Thyroid gland (tissue), 4 donors: Measurements from ENCODE around the gene ADGRD1. TPM values are rescaled to one million over a fixed set of nuclear protein-coding genes. Genes with fewer than 3 reads are reported as not detected.

Source experiments
- DNase-seq, 2 donors: peaks; one replicate each; pipeline ENCODE4 v3.0.0-alpha.2; 2019
- H3K27ac ChIP-seq, 3 donors: fragments of 200-600 bp; sonication (generic); 1 replicate in 2 of 3; 2 replicates in 1 of 3; pipeline ENCODE4 v1.5.1; 2016 to 2019; ENCODE audit warnings: mild to moderate bottlenecking in 1 of 3, moderate library complexity in 1 of 3
- H3K27me3 ChIP-seq: fragments of 200-600 bp; sonication (generic); one replicate; pipeline ENCODE4 v1.5.1; 2019
- H3K36me3 ChIP-seq, 2 donors: fragments of 200-600 bp; sonication (generic); one replicate each; pipeline ENCODE4 v1.5.1; 2016 to 2019
- H3K4me1 ChIP-seq, 2 donors: fragments of 200-600 bp; sonication (generic); one replicate each; pipeline ENCODE4 v1.5.1; 2017 to 2019
- H3K4me3 ChIP-seq, 3 donors: fragments of 200-600 bp; sonication (generic); replicated peaks in 1 of 3; 1 replicate in 2 of 3; 2 replicates in 1 of 3; pipeline ENCODE4 v1.5.1; 2016; ENCODE audit warnings: mild to moderate bottlenecking in 1 of 3
- H3K9me3 ChIP-seq: fragments of 200-600 bp; sonication (generic); one replicate; pipeline ENCODE4 v1.5.1; 2017
- POLR2A ChIP-seq, 2 donors: fragments of 450-650 bp; IDR thresholded peaks; one replicate each; pipeline ENCODE4 v1.6.1; 2017; ENCODE audit warnings: antibody characterized with exemption in 2 of 2, mild to moderate bottlenecking in 2 of 2, moderate library complexity in 1 of 2
- WGBS, 2 donors: methylation state at CpG; one replicate each; pipeline ENCODE4 v1.1.5; 2017; 5-methylcytosine and 5-hydroxymethylcytosine counted together
- intact Hi-C: fragments of 100-400 bp; cut with DNase I; formaldehyde crosslinking; loops from one replicate; pipeline ENCODE4 v1.15.1; 2023
- total RNA-seq, 4 donors: library from RNA; depleted of rRNA; stranded (reverse); fragments of >200 nt; gene quantifications; one replicate each; pipeline ENCODE4 v1.2.3, GENCODE V29; 2016
- TF ChIP-seq, protein P1 (sequence below), 6 experiments: fragments of 200-600 bp in 3 of 6; fragments of 450-650 bp in 3 of 6; sonication (generic) in 3 of 6; IDR thresholded peaks; one replicate each; pipeline ENCODE4 v1.5.1; 2016 to 2019; ENCODE audit warnings: antibody characterized with exemption in 6 of 6, mild to moderate bottlenecking in 2 of 6, inconsistent platforms in 1 of 6, moderate library complexity in 1 of 6

ADGRD1 gene
- total RNA-seq, 4 donors from 2014 or later = 14.1 to 44.3 (median 24.7) TPM

DNA sequence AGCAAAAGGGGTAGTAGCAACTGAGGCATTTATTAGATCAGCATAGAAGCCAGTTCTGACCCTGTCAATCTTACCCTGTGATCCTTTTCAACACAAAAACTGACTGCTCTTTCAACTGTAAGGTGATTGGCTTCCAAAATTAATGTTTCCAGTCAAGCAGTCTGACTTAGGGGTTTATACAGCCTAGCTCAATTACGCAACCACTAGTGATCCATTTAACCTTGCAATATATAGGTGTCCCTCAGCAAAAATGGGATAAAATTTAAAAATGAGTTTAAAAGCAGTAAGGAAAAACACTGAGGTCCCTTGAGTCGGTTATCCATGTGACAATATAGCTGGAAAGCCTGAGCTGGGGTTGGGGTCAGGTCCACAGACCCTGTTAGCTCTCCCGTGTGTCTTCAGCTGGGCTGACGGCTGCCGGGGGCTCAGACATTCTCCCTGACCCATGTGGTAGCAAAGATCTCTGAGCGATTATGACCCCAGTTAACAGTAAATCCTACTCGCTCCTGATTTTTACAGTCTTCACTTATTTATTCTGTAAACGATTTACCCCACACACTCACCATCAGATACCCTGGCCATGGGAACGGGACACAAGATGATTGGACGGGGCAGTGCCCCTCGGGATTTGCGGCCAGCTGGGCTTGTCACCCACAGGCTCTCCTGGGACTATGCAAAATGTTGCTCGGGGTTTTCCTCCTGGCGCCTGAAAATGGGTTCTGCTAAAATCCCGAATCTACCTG is 16.6 kb downstream of the ADGRD1 start:
- H3K27me3 ChIP-seq = no peaks in the 10 kb centered on the region
- no peaks in the 10 kb centered on the region for H3K9me3 ChIP-seq
- H3K4me3 ChIP-seq = no peak overlapping the region
- H3K36me3 ChIP-seq = no peaks in the 10 kb centered on the region
- no peaks in the 10 kb centered on the region for H3K4me1 ChIP-seq
- no peak for DNase-seq
- no peak overlapping the region for H3K27ac ChIP-seq
- TF ChIP-seq, protein P1, sequence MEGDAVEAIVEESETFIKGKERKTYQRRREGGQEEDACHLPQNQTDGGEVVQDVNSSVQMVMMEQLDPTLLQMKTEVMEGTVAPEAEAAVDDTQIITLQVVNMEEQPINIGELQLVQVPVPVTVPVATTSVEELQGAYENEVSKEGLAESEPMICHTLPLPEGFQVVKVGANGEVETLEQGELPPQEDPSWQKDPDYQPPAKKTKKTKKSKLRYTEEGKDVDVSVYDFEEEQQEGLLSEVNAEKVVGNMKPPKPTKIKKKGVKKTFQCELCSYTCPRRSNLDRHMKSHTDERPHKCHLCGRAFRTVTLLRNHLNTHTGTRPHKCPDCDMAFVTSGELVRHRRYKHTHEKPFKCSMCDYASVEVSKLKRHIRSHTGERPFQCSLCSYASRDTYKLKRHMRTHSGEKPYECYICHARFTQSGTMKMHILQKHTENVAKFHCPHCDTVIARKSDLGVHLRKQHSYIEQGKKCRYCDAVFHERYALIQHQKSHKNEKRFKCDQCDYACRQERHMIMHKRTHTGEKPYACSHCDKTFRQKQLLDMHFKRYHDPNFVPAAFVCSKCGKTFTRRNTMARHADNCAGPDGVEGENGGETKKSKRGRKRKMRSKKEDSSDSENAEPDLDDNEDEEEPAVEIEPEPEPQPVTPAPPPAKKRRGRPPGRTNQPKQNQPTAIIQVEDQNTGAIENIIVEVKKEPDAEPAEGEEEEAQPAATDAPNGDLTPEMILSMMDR (IDR thresholded peaks at IDR 0.05) = no peak
- no peak for TF ChIP-seq POLR2A (IDR thresholded peaks at IDR 0.05)
- intact Hi-C loops = no loop called here
- 74 to 77% methylated on average over 14 to 15 of the region's 15 CpGs for WGBS, 2 donors

DNA sequence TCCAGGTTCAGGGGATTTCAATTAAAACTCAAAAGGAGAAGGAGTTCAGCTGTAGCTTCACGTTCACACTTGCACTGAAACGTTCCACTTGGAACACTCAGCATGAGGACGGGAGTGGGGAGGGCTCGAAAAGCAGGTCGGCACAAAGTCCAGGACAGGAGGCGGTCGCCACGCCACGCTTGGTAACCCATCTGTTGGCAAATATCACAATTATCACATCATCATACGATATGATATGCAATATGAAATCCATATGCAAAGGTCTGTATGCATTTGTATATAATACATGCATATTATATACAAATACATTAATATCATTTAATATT is 17.2 kb downstream of the ADGRD1 start:
- H3K36me3 ChIP-seq = no peaks in the 10 kb centered on the region
- WGBS, 2 donors = 91 to 95% methylated on average over 10 of the region's 10 CpGs
- H3K27ac ChIP-seq = no peak overlapping the region
- TF ChIP-seq POLR2A (IDR thresholded peaks at IDR 0.05) = no peak
- TF ChIP-seq, protein P1 (IDR thresholded peaks at IDR 0.05) = no peak
- no peaks in the 10 kb centered on the region for H3K27me3 ChIP-seq
- no peak for DNase-seq
- intact Hi-C loops = no loop called here
- no peaks in the 10 kb centered on the region for H3K9me3 ChIP-seq
- no peak overlapping the region for H3K4me3 ChIP-seq
- no peaks in the 10 kb centered on the region for H3K4me1 ChIP-seq

DNA sequence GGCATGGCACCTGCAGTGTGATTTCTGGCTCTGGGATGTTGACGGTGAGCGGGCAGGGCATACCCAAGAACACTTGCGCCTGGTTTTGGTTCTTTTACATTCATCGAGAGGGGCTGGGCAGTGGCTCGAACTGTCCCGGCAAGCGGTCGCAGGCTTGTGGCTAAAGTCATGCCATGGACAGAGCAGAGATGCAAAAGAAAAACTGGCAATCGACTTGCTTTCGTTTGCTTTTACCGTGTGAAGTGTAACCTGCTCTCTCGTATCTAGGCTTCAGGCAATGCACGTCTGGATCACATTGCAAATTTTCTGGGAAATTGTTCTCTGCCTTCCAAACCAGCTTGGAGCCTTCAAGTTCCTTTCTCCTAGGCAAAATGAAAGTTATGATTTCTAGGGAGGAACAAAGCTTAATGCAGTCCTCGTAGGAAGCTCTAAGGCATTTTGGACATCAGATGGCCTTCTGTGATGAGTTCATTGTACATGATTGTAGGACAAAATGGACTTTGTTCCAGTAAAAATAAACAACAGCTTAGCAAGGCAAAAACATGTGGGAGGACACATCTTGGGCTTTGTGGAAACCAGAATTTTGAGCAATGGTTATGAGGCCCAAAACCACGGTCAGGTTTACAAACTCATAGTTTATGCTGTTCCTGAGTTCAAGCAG is 18.3 kb downstream of the ADGRD1 start:
- TF ChIP-seq POLR2A (IDR thresholded peaks at IDR 0.05) = no peak
- TF ChIP-seq, protein P1 (IDR thresholded peaks at IDR 0.05) = no peak
- intact Hi-C loops = no loop called here
- 84 to 88% methylated on average over 15 of the region's 15 CpGs for WGBS, 2 donors
- Histone ChIP-seq H3K4me3 (no peak overlapping the region), H3K9me3 (no peaks in the 10 kb centered on the region), H3K36me3 (no peaks in the 10 kb centered on the region), H3K27me3 (no peaks in the 10 kb centered on the region), H3K27ac (no peak overlapping the region), H3K4me1 (no peaks in the 10 kb centered on the region)
- no peak for DNase-seq

DNA sequence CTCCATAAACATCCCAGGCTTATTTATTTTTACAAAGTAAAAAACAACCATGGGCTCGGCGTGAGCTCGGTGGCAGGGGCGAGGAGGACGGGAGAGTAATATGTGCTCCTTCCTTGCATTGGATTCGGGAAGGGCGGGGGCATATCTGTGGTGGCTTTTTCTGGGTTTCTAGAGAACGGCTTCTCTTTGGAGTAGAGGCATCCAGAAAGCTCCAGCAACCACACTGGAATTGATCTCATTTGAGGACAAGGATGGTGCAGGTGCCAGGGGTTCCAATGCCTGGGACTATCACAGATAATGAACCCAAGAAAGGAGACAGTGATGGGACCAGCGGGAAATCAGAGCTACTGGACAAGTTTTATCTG is 18.9 kb downstream of the ADGRD1 start:
- H3K27ac ChIP-seq = no peak overlapping the region
- 94 to 96% methylated on average over 9 of the region's 9 CpGs for WGBS, 2 donors

DNA sequence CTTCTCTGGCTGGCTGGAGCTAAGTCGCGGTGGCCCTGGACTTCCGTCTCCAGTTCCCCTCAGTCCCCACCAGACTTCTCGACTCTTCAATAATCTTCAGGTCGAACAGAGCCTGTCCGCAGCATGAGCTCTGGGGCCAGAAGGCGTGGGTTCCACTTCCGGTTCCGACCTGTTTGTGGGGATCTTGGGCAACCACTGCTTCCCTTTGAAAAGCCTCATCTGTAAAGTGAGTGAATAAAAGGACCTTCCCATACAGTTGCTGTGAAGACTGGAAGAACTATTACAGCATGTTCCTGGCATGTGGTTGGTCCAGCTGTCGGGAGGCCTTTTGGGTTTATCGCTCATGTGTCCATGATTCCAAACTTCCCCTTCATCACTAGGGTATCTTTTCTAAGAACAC is 19.4 kb downstream of the ADGRD1 start:
- TF ChIP-seq POLR2A (IDR thresholded peaks at IDR 0.05) = no peak
- TF ChIP-seq, protein P1 (IDR thresholded peaks at IDR 0.05) = no peak
- no peak for DNase-seq
- H3K36me3 ChIP-seq = no peaks in the 10 kb centered on the region

More for the DNA sequence above, 18.9 kb downstream of the ADGRD1 start:
- Histone ChIP-seq H3K27me3 (no peaks in the 10 kb centered on the region), H3K9me3 (no peaks in the 10 kb centered on the region), H3K4me1 (no peaks in the 10 kb centered on the region), H3K36me3 (no peaks in the 10 kb centered on the region), H3K4me3 (no peak overlapping the region)
- DNase-seq = no peak
- TF ChIP-seq, protein P1 (IDR thresholded peaks at IDR 0.05) = no peak
- no peak for TF ChIP-seq POLR2A (IDR thresholded peaks at IDR 0.05)
- intact Hi-C loops = no loop called here

More for the DNA sequence above, 19.4 kb downstream of the ADGRD1 start:
- no peak overlapping the region for H3K4me3 ChIP-seq
- H3K27ac ChIP-seq = no peak overlapping the region
- intact Hi-C loops = no loop called here
- no peaks in the 10 kb centered on the region for H3K9me3 ChIP-seq
- H3K27me3 ChIP-seq = no peaks in the 10 kb centered on the region
- no peaks in the 10 kb centered on the region for H3K4me1 ChIP-seq
- WGBS, 2 donors = 90 to 97% methylated on average over 11 of the region's 11 CpGs
